ENCODE measurements around the gene ABCB8. TPM values are rescaled to one million over a fixed set of nuclear protein-coding genes. Genes with fewer than 3 reads are reported as not detected.

Gene ABCB8
- total and polyA plus RNA-seq, 9 of the 15 experiments (the other 6 are each of a cell fraction or from before 2014, with no cell fraction given) = 7.6 to 106 (median 36.3) TPM

DNA sequence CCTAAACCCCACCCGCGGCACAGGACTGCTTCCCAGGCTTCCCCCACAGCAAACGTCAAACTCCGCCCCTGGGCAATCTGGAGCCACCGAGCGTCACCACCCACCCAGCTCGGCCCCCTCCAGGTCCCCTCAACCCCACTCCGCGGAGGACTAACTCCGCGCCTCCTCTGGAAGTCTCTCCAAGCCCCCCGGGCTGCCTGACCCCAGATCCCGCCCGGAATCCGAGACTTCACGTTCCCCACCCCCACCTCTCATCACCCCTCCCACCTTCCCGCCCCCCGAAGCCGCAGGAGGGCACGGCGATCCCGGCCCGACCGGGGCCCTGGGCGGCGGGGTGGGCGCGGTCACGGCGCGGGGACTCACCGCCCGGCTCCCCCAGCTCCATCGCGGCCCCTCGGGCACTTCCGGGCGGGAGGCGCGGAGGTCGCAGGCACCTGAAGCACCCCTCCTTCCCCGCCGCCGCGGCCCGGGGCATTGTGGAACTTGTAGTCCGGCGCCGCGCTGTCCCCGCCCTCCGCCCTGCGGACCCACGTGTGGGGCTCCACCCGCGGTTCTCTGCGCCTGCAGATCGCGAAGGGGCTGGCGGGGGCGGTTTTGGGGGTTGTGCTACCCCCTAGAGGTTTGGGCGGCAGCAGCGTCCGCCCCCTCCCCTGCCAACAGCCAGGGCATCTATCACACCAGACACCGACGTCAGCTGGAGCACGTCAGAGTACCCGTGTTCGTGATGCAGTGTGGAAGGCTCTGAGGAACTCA is 55.0 kb downstream of the ABCB8 start, which contains the start of gene TMUB1 (continued):
- TF ChIP-seq, protein P1, sequence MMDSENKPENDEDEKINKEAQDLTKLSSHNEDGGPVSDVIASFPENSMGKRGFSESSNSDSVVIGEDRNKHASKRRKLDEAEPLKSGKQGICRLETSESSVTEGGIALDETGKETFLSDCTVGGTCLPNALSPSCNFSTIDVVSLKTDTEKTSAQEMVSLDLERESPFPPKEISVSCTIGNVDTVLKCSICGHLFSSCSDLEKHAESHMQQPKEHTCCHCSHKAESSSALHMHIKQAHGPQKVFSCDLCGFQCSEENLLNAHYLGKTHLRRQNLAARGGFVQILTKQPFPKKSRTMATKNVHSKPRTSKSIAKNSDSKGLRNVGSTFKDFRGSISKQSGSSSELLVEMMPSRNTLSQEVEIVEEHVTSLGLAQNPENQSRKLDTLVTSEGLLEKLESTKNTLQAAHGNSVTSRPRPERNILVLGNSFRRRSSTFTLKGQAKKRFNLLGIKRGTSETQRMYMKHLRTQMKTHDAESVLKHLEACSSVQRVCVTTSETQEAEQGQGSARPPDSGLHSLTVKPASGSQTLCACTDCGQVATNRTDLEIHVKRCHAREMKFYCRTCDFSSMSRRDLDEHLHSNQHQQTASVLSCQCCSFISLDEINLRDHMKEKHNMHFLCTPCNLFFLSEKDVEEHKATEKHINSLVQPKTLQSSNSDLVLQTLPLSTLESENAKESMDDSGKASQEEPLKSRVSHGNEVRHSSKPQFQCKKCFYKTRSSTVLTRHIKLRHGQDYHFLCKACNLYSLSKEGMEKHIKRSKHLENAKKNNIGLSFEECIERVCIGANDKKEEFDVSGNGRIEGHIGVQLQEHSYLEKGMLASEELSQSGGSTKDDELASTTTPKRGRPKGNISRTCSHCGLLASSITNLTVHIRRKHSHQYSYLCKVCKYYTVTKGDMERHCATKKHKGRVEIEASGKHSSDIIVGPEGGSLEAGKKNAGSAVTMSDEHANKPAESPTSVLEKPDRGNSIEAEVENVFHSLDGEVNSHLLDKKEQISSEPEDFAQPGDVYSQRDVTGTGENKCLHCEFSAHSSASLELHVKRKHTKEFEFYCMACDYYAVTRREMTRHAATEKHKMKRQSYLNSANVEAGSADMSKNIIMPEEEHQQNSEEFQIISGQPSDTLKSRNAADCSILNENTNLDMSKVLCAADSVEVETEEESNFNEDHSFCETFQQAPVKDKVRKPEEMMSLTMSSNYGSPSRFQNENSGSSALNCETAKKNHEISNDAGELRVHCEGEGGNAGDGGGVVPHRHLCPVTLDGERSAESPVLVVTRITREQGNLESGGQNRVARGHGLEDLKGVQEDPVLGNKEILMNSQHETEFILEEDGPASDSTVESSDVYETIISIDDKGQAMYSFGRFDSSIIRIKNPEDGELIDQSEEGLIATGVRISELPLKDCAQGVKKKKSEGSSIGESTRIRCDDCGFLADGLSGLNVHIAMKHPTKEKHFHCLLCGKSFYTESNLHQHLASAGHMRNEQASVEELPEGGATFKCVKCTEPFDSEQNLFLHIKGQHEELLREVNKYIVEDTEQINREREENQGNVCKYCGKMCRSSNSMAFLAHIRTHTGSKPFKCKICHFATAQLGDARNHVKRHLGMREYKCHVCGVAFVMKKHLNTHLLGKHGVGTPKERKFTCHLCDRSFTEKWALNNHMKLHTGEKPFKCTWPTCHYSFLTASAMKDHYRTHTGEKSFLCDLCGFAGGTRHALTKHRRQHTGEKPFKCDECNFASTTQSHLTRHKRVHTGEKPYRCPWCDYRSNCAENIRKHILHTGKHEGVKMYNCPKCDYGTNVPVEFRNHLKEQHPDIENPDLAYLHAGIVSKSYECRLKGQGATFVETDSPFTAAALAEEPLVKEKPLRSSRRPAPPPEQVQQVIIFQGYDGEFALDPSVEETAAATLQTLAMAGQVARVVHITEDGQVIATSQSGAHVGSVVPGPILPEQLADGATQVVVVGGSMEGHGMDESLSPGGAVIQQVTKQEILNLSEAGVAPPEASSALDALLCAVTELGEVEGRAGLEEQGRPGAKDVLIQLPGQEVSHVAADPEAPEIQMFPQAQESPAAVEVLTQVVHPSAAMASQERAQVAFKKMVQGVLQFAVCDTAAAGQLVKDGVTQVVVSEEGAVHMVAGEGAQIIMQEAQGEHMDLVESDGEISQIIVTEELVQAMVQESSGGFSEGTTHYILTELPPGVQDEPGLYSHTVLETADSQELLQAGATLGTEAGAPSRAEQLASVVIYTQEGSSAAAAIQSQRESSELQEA (IDR thresholded peaks at IDR 0.05; ENCODE audit: low read depth) = no peak
- TF ChIP-seq, protein P2, sequence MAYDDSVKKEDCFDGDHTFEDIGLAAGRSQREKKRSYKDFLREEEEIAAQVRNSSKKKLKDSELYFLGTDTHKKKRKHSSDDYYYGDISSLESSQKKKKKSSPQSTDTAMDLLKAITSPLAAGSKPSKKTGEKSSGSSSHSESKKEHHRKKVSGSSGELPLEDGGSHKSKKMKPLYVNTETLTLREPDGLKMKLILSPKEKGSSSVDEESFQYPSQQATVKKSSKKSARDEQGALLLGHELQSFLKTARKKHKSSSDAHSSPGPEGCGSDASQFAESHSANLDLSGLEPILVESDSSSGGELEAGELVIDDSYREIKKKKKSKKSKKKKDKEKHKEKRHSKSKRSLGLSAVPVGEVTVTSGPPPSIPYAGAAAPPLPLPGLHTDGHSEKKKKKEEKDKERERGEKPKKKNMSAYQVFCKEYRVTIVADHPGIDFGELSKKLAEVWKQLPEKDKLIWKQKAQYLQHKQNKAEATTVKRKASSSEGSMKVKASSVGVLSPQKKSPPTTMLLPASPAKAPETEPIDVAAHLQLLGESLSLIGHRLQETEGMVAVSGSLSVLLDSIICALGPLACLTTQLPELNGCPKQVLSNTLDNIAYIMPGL (CRISPR knock-in tag; IDR thresholded peaks at IDR 0.05) = no peak
- no peak for TF ChIP-seq ZNF316 (IDR thresholded peaks at IDR 0.05)
- TF ChIP-seq ZNF436 (CRISPR knock-in tag; IDR thresholded peaks at IDR 0.05) = no peak
- TF ChIP-seq ZEB2 (IDR thresholded peaks at IDR 0.05) = no peak
- TF ChIP-seq TGIF2 (CRISPR knock-in tag; IDR thresholded peaks at IDR 0.05) = peak; percentile 74; the same call in 1 of the 2 replicates
- TF ChIP-seq, protein P3, sequence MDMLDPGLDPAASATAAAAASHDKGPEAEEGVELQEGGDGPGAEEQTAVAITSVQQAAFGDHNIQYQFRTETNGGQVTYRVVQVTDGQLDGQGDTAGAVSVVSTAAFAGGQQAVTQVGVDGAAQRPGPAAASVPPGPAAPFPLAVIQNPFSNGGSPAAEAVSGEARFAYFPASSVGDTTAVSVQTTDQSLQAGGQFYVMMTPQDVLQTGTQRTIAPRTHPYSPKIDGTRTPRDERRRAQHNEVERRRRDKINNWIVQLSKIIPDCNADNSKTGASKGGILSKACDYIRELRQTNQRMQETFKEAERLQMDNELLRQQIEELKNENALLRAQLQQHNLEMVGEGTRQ (CRISPR knock-in tag; IDR thresholded peaks at IDR 0.05) = peak; percentile 81
- TF ChIP-seq, protein P4, sequence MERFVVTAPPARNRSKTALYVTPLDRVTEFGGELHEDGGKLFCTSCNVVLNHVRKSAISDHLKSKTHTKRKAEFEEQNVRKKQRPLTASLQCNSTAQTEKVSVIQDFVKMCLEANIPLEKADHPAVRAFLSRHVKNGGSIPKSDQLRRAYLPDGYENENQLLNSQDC (CRISPR knock-in tag; IDR thresholded peaks at IDR 0.05) = 0 out of 2 replicates have a peak, but pooled peaks have one; percentile 19
- TF ChIP-seq PTTG1 (tag; IDR thresholded peaks at IDR 0.05; ENCODE audit: low read depth) = no peak
- no peak for TF ChIP-seq POLR3G (IDR thresholded peaks at IDR 0.05; ENCODE audit: extremely low read depth, insufficient read length, insufficient replicate concordance)
- TF ChIP-seq, protein P5, sequence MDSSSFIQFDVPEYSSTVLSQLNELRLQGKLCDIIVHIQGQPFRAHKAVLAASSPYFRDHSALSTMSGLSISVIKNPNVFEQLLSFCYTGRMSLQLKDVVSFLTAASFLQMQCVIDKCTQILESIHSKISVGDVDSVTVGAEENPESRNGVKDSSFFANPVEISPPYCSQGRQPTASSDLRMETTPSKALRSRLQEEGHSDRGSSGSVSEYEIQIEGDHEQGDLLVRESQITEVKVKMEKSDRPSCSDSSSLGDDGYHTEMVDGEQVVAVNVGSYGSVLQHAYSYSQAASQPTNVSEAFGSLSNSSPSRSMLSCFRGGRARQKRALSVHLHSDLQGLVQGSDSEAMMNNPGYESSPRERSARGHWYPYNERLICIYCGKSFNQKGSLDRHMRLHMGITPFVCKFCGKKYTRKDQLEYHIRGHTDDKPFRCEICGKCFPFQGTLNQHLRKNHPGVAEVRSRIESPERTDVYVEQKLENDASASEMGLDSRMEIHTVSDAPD (CRISPR knock-in tag; IDR thresholded peaks at IDR 0.05) = no peak
- TF ChIP-seq ZKSCAN8 (CRISPR knock-in tag; IDR thresholded peaks at IDR 0.05) = no peak
- no peak for TF ChIP-seq ZNF239 (CRISPR knock-in tag; IDR thresholded peaks at IDR 0.05)
- TF ChIP-seq ZNF165 (CRISPR knock-in tag; IDR thresholded peaks at IDR 0.05; ENCODE audit: borderline replicate concordance) = no peak
- TF ChIP-seq POLR2G (IDR thresholded peaks at IDR 0.05; ENCODE audit: low read depth, low read length) = peak; percentile 80

All from K562 (cell line).